Raji (cell line): Measurements from ENCODE around the gene GEMIN5.

Experiments used
- POLR2A ChIP-seq: IDR thresholded peaks from 2 replicates; pipeline ENCODE4 v1.6.1; 2011; ENCODE audit warnings: low read depth, low read length, control low read depth; ENCODE audit not compliant: insufficient read depth

Gene GEMIN5

GRCh38 chr5:154842689-154843530 lies 95.1 kb downstream of the GEMIN5 start:
- no peak for TF ChIP-seq POLR2A

GRCh38 chr5:154841273-154841661 lies 96.7 kb downstream of the GEMIN5 start:
- no peak for TF ChIP-seq POLR2A

DNA sequence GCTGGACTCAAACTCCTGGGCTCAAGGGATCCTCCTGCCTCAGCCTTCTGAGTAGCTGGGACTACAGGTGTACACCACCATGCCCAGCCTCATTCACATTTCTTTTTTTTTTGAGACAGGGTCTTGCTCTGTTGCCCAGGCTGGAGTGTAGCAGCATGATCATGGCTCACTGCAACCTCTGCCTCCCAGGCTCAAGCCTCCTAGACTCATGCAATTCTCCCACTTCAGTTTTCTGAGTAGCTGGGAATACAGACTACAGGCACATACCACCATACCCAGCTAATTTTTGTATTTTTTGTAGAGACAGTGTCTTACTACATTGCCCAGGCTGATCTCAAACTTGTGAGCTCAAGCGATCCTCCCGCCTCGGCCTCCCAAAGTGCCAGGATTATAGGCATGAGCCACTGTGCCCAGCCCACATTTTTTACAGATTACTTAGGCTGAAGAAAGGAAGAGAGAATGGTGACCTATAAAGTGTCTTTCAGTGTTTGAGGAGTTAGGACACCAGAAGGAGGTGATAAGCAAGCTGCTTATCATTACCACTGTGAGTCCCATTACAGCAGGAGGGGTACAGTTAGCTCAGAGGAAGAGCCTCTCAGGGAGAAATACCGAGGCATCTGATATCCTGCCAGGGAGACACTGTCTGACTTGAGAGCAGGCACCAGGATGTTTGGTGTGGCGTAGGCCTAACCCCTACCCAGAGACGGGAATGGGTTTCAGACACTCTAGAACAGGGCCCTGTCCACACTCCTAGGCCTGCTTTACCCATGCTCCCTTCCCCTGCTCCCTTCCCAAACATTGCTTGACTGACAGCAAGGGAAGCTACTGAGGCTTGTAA lies 97.4 kb downstream of the GEMIN5 start:
- TF ChIP-seq POLR2A = no peak
